ENCODE data around the gene ACSL3.
"Not testable (repeated sequence)": the region's sequence is repeated elsewhere in the genome, so short reads cannot be mapped to it uniquely, and the experiment has no call there.

The ACSL3 gene

DNA sequence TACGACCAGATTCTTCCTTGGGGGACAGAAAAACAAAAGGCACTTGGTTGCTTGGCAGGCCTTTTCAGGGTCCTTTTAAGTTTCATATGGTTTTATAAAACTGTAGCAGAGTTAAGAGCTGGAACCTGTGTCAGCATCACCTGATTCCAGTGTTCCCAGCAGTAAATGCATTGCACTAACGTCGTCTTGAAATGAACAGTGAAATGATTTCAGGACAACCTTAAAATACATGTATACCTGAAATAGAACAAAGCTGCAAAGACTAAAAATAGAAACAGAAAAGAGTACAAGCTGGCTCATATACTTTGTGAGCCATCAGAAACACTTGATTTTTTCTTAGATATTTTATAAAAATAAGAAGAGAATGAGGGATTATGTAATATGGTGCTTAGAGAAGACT, 51.9 kb downstream of the ACSL3 start:
- H3K4me3 ChIP-seq (ENCODE audit: low read length), result no peak overlapping the region
- TF ChIP-seq, protein P1, sequence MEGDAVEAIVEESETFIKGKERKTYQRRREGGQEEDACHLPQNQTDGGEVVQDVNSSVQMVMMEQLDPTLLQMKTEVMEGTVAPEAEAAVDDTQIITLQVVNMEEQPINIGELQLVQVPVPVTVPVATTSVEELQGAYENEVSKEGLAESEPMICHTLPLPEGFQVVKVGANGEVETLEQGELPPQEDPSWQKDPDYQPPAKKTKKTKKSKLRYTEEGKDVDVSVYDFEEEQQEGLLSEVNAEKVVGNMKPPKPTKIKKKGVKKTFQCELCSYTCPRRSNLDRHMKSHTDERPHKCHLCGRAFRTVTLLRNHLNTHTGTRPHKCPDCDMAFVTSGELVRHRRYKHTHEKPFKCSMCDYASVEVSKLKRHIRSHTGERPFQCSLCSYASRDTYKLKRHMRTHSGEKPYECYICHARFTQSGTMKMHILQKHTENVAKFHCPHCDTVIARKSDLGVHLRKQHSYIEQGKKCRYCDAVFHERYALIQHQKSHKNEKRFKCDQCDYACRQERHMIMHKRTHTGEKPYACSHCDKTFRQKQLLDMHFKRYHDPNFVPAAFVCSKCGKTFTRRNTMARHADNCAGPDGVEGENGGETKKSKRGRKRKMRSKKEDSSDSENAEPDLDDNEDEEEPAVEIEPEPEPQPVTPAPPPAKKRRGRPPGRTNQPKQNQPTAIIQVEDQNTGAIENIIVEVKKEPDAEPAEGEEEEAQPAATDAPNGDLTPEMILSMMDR (conservative IDR thresholded peaks at IDR 0.05; ENCODE audit: low read length), result no peak
- DNase-seq (ENCODE audit: low read depth), result no peak

DNA sequence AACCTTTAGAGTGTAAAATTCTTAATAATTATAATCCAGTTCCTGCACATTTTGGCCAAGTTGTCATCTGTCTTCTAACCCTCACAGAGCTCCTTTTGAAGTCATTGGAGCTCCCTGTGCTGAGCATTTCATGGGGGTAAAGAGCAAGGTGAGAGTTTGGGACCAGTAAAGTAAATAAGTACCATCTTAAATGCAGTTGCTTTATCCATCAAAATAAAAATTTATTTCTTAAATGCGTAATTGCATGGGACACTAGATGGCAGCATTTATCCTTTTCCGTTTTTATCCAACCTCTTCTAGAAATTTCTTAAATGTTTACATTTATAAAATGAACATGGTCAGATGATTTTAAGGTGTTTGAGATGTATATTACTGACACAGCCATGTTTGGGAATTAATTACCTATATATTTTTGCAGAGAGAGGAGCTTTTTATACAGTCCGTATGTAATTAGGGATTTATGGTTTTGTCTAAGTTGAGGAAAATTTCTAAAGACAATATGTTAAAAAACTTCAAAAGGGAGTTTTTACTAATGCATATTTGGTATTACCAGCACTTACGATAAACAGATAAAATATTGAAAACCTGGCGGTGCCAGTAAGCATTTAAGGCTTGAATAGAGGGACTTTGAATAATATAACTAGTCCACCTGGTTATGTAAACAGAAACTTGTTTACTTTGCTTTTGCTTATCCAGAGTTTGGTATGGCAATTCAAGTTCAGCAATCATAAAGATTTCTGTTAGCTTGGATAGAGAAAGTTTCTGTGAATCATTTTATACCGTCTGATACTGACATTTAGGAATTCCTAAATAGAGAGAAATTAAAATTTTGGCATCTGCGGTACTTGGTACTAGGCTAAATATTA, 54.5 kb downstream of the ACSL3 start:
- peak; percentile 40 for DNase-seq (ENCODE audit: low read depth)
- no peak overlapping the region for H3K4me3 ChIP-seq (ENCODE audit: low read length)

DNA sequence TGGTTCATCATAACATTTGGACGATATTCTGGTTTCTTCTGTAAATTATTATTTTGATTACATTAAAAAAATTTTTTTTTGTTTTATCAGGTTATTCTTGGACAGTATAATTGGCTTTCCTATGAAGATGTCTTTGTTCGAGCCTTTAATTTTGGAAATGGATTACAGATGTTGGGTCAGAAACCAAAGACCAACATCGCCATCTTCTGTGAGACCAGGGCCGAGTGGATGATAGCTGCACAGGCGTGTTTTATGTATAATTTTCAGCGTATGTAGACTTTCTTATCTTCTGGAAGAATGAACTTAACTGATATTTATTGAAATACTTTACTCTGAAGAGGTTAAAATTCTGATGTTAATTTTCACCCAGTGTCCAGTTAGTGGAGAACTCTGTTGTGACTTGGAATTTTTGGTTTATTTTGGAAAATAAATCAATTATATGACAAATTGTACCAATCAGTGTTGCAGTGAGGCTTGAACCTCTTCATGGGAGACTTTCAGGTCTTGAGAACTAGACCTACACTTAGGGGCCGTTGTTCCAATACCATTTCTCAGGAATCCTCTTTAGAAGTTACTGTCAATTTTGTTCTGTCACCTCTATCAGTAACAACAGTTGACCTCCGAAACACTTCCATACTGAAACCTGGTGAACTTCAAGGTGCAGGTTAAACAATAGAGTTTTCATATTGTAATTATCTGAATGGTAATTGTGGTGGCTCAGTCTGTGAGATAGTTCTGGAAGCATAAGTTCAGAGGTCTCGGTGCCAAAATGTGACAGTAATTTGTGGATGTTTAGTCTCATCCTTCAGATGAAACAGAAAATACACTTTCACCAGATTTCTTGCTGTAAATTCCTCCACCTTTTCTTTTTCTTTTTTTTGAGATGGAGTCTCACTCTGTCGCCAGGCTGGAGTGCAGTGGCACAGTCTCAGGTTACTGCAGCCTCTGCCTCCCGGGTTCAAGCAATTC, 55.7 kb downstream of the ACSL3 start:
- H3K4me3 ChIP-seq (ENCODE audit: low read length), result no peak overlapping the region
- no peak for DNase-seq (ENCODE audit: low read depth)
- TF ChIP-seq, protein P1 (conservative IDR thresholded peaks at IDR 0.05; ENCODE audit: low read length), result peak; percentile 26

More for the DNA sequence above, 54.5 kb downstream of the ACSL3 start:
- TF ChIP-seq, protein P1 (conservative IDR thresholded peaks at IDR 0.05; ENCODE audit: low read length), result peak; percentile 67

DNA sequence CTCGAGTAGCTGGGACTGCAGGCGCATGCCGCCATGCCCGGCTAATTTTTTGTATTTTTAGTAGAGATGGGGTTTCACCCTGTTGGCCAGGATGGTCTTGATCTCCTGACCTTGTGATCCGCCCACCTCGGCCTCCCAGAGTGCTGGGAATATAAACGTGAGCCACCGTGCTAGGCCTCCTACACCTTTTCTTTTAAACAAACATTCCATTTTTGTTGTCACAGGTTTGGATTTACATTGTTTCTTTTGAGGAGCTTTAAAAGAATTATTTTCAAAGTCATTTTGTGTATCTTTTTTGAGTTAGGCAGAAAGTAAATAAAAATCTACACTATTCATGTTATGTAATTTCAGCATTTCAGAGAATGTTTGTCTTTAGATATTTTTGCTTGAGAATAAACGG, 56.4 kb downstream of the ACSL3 start:
- not testable (repeated sequence) for DNase-seq (ENCODE audit: low read depth); H3K4me3 ChIP-seq (ENCODE audit: low read length)

DNA sequence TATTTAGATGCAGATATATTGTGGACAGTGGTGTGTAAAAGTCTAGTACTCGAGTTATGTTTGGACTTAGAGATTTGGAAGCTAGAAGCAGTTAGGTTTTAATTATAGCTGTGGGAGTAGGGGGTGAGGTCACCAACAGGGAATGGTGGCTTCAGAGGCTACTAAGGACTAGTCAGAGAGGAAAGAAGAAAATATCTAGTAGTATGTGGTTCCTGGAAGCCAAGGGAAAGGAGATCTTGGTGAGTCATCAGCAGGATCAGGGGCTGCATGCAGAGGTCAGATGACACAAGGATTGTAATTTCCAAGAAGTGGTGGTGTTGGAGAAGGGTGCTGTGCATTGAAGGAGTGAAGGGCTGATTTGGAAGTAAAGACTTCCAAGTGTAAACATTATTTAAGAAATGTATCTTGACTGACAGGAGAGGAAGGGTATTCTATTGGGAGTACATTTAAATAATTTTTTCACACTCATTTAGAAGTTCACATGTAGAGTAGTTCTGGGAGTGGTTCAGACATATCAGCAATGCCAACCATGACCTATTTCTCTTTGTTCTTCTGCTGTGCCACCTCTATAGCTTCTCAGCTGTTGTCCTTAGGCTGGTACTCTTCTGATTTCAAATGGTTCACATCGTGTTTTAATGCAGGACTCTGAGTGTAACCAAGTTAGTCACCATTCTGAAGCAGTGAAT, 59.1 kb downstream of the ACSL3 start:
- peak; percentile 89 for DNase-seq (ENCODE audit: low read depth)
- no peak overlapping the region for H3K4me3 ChIP-seq (ENCODE audit: low read length)
- TF ChIP-seq, protein P1 (conservative IDR thresholded peaks at IDR 0.05; ENCODE audit: low read length), result no peak

DNA sequence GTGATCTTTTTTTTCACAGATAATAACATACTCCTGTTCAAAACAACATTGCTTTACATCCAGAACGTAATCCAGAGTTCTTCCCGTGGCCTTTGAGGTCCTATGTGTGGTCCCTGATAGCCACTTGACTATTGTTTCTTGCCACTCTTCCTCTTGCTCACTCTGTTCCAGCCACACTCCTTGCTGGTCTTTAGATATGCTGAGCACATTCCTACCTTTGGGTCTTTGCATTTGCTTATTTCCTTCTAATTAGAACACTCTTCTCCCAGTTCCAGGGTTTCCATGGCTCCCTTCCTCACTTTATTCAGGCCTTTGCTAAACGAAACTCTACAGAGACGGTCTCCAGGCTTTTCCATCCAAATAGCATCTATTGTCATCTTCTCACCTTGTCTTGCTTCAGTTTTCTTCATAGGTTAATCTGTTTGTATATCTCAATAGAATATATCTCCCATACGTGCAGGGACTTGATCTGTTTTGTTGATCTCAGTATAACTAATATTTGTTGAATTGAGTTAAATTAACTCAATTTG, 59.9 kb downstream of the ACSL3 start:
- DNase-seq (ENCODE audit: low read depth), result no peak
- TF ChIP-seq, protein P1 (conservative IDR thresholded peaks at IDR 0.05; ENCODE audit: low read length), result no peak
- no peak overlapping the region for H3K4me3 ChIP-seq (ENCODE audit: low read length)

All from AG10803 (cell line).